Pancreas (tissue), 10 donors: Measurements from ENCODE around the gene NSUN6. TPM values are rescaled to one million over a fixed set of nuclear protein-coding genes. Genes with fewer than 3 reads are reported as not detected.

Experiments
- ATAC-seq, 4 donors: fragments of 200-7000 bp; cut with Tn5 transposase; one replicate each; pipeline versions ENCODE4 v1.8.0 to v1.9.1; 2020; ENCODE audit warnings: mild to moderate bottlenecking in 4 of 4, moderate library complexity in 4 of 4
- DNase-seq, 6 donors: peaks; one replicate each; pipeline ENCODE4 v3.0.0-alpha.2; 2020
- FAIRE-seq: peaks from 2 replicates; lab custom pipeline; 2012; peaks lifted over from hg19 to GRCh38; lab: Jason Lieb, UNC
- H3K27ac ChIP-seq, 4 donors: fragments of 200-600 bp; sonication (generic); 1 replicate in 3 of 4; 2 replicates in 1 of 4; pipeline versions ENCODE4 v1.5.0 to v1.8.0; 2020
- H3K27me3 ChIP-seq, 4 donors: fragments of 200-600 bp; one replicate each; pipeline ENCODE4 v1.8.0; 2021
- H3K36me3 ChIP-seq, 3 donors: fragments of 200-600 bp; sonication (generic) in 1 of 3; one replicate each; pipeline versions ENCODE4 v1.5.0 to v1.8.0; 2020 to 2021
- H3K4me1 ChIP-seq, 3 donors: fragments of 200-600 bp; one replicate each; pipeline ENCODE4 v1.8.0; 2021
- H3K4me3 ChIP-seq, 4 donors: fragments of 200-600 bp; sonication (generic) in 2 of 4; one replicate each; pipeline versions ENCODE4 v1.5.0 to v1.8.0; 2020 to 2021
- H3K9me3 ChIP-seq, 4 donors: fragments of 200-600 bp; one replicate each; pipeline ENCODE4 v1.8.0; 2021
- CTCF ChIP-seq, 4 donors: fragments of 200-600 bp; sonication (generic) in 3 of 4; IDR thresholded peaks; one replicate each; pipeline versions ENCODE4 v1.5.0 to v1.8.0; 2021; ENCODE audit warnings: antibody characterized with exemption in 4 of 4
- WGBS, 2 donors: extraction: QIAGEN DNeasy Blood & Tissue Kit; methylation state at CpG; one replicate each; pipeline ENCODE4 v1.1.7; 2013; 5-methylcytosine and 5-hydroxymethylcytosine counted together
- intact Hi-C, 3 donors: fragments of 100-400 bp; cut with DNase I; formaldehyde crosslinking; loops; one replicate each; pipeline versions ENCODE4 v1.11.1 to v1.14.2; 2022
- polyA plus RNA-seq, 2 donors: library from polyadenylated mRNA; stranded (reverse); fragments of 200-250 nt; gene quantifications; one replicate each; pipeline ENCODE4 v1.2.3, GENCODE V29; 2013
- total RNA-seq, 6 donors: library from RNA; stranded (reverse); fragmentation: NEBNext Ultra II Directional in 4 of 6; extraction: Animal tissue kit (Norgen Biotek cat#: 25700) in 4 of 6; gene quantifications; one replicate each; pipeline versions ENCODE4 v1.2.1 to v1.2.4, GENCODE V29; 2021 to 2023
- donor health status: healthy with polysubstance abuse.
- donor health status: DM: no; HTN: no; CAD: no; lungs with moderate emphysema.
- donor health status: DM: no; HTN: no; CAD: no.
- donor health status: control.
- donor health status: control.
- donor health status: Bipolar disorder and iron deficiency.
- donor health status: DM: yes; HTN: yes; CAD: no.
- donor health status: DM: no; HTN: no; CAD: no.
- donor health status: DM: no; HTN: no; CAD: no.
- donor health status: DM: yes; HTN: yes; CAD: no.

Gene NSUN6
- total and polyA plus RNA-seq, 8 donors, result 7.3 to 16.5 (median 8.5) TPM

- no peaks in the 10 kb centered on the region for H3K36me3 ChIP-seq
- H3K27me3 ChIP-seq, result no peaks in the 10 kb centered on the region
- FAIRE-seq (no peak), ATAC-seq (no peak), DNase-seq (no peak)
- no peak overlapping the region for H3K4me3 ChIP-seq
- intact Hi-C loops, result no loop called here
- no peaks in the 10 kb centered on the region for H3K9me3 ChIP-seq
- H3K4me1 ChIP-seq, result no peaks in the 10 kb centered on the region
- H3K27ac ChIP-seq, result no peak overlapping the region
- TF ChIP-seq CTCF (IDR thresholded peaks at IDR 0.05), result no peak
- 42 to 72% methylated on average over 1 of the region's 1 CpG for WGBS, 2 donors
Observed at GRCh38 chr10:18683427-18683826, 32.0 kb upstream of the NSUN6 start.

GRCh38 chr10:18681971-18682411 is 30.6 kb upstream of the NSUN6 start:
- no peak for FAIRE-seq
- ATAC-seq, result no peak
- no peak overlapping the region for H3K27ac ChIP-seq

GRCh38 chr10:18681366-18681765 is 30.0 kb upstream of the NSUN6 start:
- Histone ChIP-seq H3K4me3 (no peak overlapping the region), H3K27me3 (no peaks in the 10 kb centered on the region), H3K9me3 (no peaks in the 10 kb centered on the region), H3K36me3 (no peaks in the 10 kb centered on the region), H3K27ac (no peak overlapping the region), H3K4me1 (no peaks in the 10 kb centered on the region)
- no peak for TF ChIP-seq CTCF (IDR thresholded peaks at IDR 0.05)
- DNase-seq (no peak), ATAC-seq (no peak), FAIRE-seq (no peak)
- 12 to 18% methylated on average over 2 of the region's 2 CpGs for WGBS, 2 donors
- intact Hi-C loops, result no loop called here

More at GRCh38 chr10:18681971-18682411, 30.6 kb upstream of the NSUN6 start:
- 67% methylated on average over 4 of the region's 4 CpGs for WGBS, 2 donors
- Histone ChIP-seq H3K27me3 (no peaks in the 10 kb centered on the region), H3K4me1 (no peaks in the 10 kb centered on the region), H3K36me3 (no peaks in the 10 kb centered on the region), H3K4me3 (no peak overlapping the region), H3K9me3 (no peaks in the 10 kb centered on the region)
- intact Hi-C loops, result no loop called here
- no peak for TF ChIP-seq CTCF (IDR thresholded peaks at IDR 0.05)
- DNase-seq, result no peak

- no peak for TF ChIP-seq CTCF (IDR thresholded peaks at IDR 0.05)
- DNase-seq (no peak), ATAC-seq (no peak), FAIRE-seq (no peak)
- intact Hi-C loops, result no loop called here
- Histone ChIP-seq H3K9me3 (no peaks in the 10 kb centered on the region), H3K36me3 (peaks cover 0 to 5% (median 3%) of the 10 kb centered on the region in 3 donors), H3K27ac (no peak overlapping the region), H3K4me3 (no peak overlapping the region), H3K4me1 (no peaks in the 10 kb centered on the region), H3K27me3 (no peaks in the 10 kb centered on the region)
- WGBS, 2 donors, result 91 to 92% methylated on average over 3 of the region's 3 CpGs
Observed at GRCh38 chr10:18680754-18681153, 29.4 kb upstream of the NSUN6 start.

- no peaks in the 10 kb centered on the region for H3K27me3 ChIP-seq
- no peak for TF ChIP-seq CTCF (IDR thresholded peaks at IDR 0.05)
- no peak for DNase-seq
- 73 to 75% methylated on average over 4 of the region's 4 CpGs for WGBS, 2 donors
- H3K4me1 ChIP-seq, result peaks cover 0 to 3% (median 0%) of the 10 kb centered on the region in 3 donors
- H3K27ac ChIP-seq, result no peak overlapping the region
- no peak for FAIRE-seq
- H3K9me3 ChIP-seq, result no peaks in the 10 kb centered on the region
- peaks cover 0 to 28% (median 19%) of the 10 kb centered on the region in 3 donors for H3K36me3 ChIP-seq
- no peak for ATAC-seq
- no peak overlapping the region for H3K4me3 ChIP-seq
- intact Hi-C loops, result no loop called here
Observed at GRCh38 chr10:18675086-18675801, 23.9 kb upstream of the NSUN6 start.
